MM.1S (cell line): Measurements from ENCODE around the gene SDHA.

Experiments used
- CTCF ChIP-seq: fragments of 300-600 bp; sonication (generic); IDR thresholded peaks from 2 replicates; pipeline ENCODE4 v1.5.1; 2016; ENCODE audit warnings: antibody characterized with exemption, low read length, mixed read lengths
- EZH2 ChIP-seq: fragments of 300-600 bp; sonication (generic); optimal IDR thresholded peaks from 2 replicates; pipeline ENCODE3; 2017; ENCODE audit warnings: low read depth, mild to moderate bottlenecking, antibody characterized with exemption, low read length, mixed read lengths

- TF ChIP-seq CTCF (no peak), EZH2 (no peak)
Measured at GRCh38 chr5:187617-188451, 30.3 kb upstream of the SDHA start.
